HG03139 (cell line): ENCODE data around the gene HOXB3.
"Not testable (repeated sequence)": the region's sequence is repeated elsewhere in the genome, so short reads cannot be mapped to it uniquely, and the experiment has no call there.

ENCODE experiments used
- ATAC-seq: cut with Tn5 transposase; IDR thresholded peaks from one replicate; pipeline ENCODE4 v1.9.1; 2021; ENCODE audit not compliant: unreplicated experiment

The HOXB3 gene

GRCh38 chr17:48510381-48510760 is 79.7 kb downstream of the HOXB3 start:
- no peak for ATAC-seq

- ATAC-seq = not testable (repeated sequence)
Observed at GRCh38 chr17:48509708-48510107, 80.3 kb downstream of the HOXB3 start.

GRCh38 chr17:48506246-48506645 is 83.8 kb downstream of the HOXB3 start:
- no peak for ATAC-seq

GRCh38 chr17:48505788-48506187 is 84.3 kb downstream of the HOXB3 start:
- peak; percentile 84 for ATAC-seq

- ATAC-seq = no peak
Observed at GRCh38 chr17:48504953-48505352, 85.1 kb downstream of the HOXB3 start.

GRCh38 chr17:48503747-48504146 is 86.3 kb downstream of the HOXB3 start:
- no peak for ATAC-seq

- ATAC-seq = no peak
Observed at GRCh38 chr17:48502901-48503300, 87.1 kb downstream of the HOXB3 start.

- ATAC-seq = no peak
Observed at GRCh38 chr17:48502312-48502711, 87.7 kb downstream of the HOXB3 start.

GRCh38 chr17:48500435-48501426 is 89.3 kb downstream of the HOXB3 start:
- ATAC-seq = no peak

GRCh38 chr17:48499735-48500434 is 90.2 kb downstream of the HOXB3 start:
- ATAC-seq = no peak

GRCh38 chr17:48499248-48499647 is 90.8 kb downstream of the HOXB3 start:
- ATAC-seq = no peak
